Calu3 (cell line): Measurements from ENCODE around the gene TAF1A. TPM values are rescaled to one million over a fixed set of nuclear protein-coding genes. Genes with fewer than 3 reads are reported as not detected.

ENCODE experiments used
- BruUV-seq: library from RNA; stranded (reverse); fragments of 400-500 nt; replicated peaks from 2 replicates; lab custom pipeline; 2021; lab: Mats Ljungman, UMichigan
- CTCF ChIA-PET: fragments of 300-600 bp; sonication (Branson Sonifier 250); formaldehyde crosslinking; loops from one replicate; lab custom pipeline; 2022; ENCODE audit warnings: antibody characterized with exemption; lab: Charles Lee
- DNase-seq: peaks from one replicate; pipeline ENCODE4 v3.0.0; 2022
- H3K27ac Mint-ChIP-seq: one replicate; pipeline ENCODE4 v1.8.0; 2022; ENCODE audit warnings: mixed read lengths; ENCODE audit not compliant: unreplicated experiment
- H3K27me3 Mint-ChIP-seq: one replicate; pipeline ENCODE4 v1.8.0; 2022; ENCODE audit warnings: mixed read lengths; ENCODE audit not compliant: unreplicated experiment
- H3K36me3 Mint-ChIP-seq: one replicate; pipeline ENCODE4 v1.8.0; 2022; ENCODE audit warnings: mild to moderate bottlenecking, moderate library complexity, mixed read lengths; ENCODE audit not compliant: insufficient read depth, unreplicated experiment
- H3K4me1 Mint-ChIP-seq: one replicate; pipeline ENCODE4 v1.8.0; 2022; ENCODE audit warnings: mild to moderate bottlenecking, low read depth, mixed read lengths; ENCODE audit not compliant: unreplicated experiment
- H3K4me3 Mint-ChIP-seq: one replicate; pipeline ENCODE4 v1.8.0; 2022; ENCODE audit warnings: mild to moderate bottlenecking, low read depth, moderate library complexity, mixed read lengths; ENCODE audit not compliant: unreplicated experiment
- H3K9me3 Mint-ChIP-seq: one replicate; pipeline ENCODE4 v1.8.0; 2022; ENCODE audit warnings: low read depth, mixed read lengths; ENCODE audit not compliant: unreplicated experiment
- intact Hi-C: fragments of 100-400 bp; cut with micrococcal nuclease; formaldehyde crosslinking; loops from one replicate; pipeline ENCODE4 v1.10.0; 2022; ENCODE audit not compliant: unreplicated experiment
- total RNA-seq: library from RNA; stranded (reverse); gene quantifications from 2 replicates; pipeline ENCODE4 v1.2.3, GENCODE V29; 2022
- TF ChIP-seq, protein P1 (sequence below): fragments of 200-600 bp; IDR thresholded peaks from one replicate; pipeline ENCODE4 v1.8.0; 2022; ENCODE audit warnings: antibody characterized with exemption; ENCODE audit not compliant: unreplicated experiment

Gene TAF1A
- total RNA-seq, 1 experiment from 2014 or later = 16.4 TPM

DNA sequence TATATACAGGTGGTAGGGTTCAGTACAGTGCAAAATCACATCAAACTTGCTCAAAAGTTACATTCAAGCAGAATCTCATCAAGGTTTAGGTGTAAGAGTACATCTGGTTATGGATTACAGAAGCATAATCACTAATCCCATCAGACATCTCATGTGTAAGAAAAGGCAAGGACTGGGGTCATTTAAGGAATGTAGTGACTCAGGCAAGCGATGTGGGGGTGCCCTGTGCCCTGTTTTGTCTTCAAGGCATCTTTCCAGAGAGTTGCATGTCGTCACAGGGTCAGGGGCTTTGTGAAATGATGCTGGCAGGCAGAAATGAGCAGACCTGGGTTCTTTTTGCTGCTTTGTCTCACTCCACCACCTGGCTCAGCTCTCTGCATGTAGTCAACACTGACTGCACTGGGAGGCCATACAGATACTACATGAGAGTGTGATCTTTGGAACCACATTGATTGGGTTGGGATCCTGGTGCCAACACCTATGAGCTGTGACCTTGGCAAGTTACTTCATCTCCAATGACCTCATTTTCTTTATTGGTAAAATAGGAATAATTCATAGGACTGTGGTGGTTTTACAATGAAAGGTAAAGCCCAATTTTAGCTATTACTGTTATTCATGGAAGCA is 33.6 kb downstream of the TAF1A start:
- Mint-ChIP-seq H3K36me3 (peaks cover 11% of the 10 kb centered on the region), H3K4me1 (no peaks in the 10 kb centered on the region), H3K9me3 (no peaks in the 10 kb centered on the region), H3K27ac (no peak overlapping the region), H3K27me3 (no peaks in the 10 kb centered on the region), H3K4me3 (no peak overlapping the region)
- CTCF ChIA-PET = interaction anchor here (0.6 kb wide), 1 partner anchor 18 kb away, joined by 3 read pairs; no protein-coding TSS in a partner anchor
- intact Hi-C loops = no loop called here
- TF ChIP-seq, protein P1, sequence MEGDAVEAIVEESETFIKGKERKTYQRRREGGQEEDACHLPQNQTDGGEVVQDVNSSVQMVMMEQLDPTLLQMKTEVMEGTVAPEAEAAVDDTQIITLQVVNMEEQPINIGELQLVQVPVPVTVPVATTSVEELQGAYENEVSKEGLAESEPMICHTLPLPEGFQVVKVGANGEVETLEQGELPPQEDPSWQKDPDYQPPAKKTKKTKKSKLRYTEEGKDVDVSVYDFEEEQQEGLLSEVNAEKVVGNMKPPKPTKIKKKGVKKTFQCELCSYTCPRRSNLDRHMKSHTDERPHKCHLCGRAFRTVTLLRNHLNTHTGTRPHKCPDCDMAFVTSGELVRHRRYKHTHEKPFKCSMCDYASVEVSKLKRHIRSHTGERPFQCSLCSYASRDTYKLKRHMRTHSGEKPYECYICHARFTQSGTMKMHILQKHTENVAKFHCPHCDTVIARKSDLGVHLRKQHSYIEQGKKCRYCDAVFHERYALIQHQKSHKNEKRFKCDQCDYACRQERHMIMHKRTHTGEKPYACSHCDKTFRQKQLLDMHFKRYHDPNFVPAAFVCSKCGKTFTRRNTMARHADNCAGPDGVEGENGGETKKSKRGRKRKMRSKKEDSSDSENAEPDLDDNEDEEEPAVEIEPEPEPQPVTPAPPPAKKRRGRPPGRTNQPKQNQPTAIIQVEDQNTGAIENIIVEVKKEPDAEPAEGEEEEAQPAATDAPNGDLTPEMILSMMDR = no peak
- no peak for DNase-seq
- no TSS peak for BruUV-seq

DNA sequence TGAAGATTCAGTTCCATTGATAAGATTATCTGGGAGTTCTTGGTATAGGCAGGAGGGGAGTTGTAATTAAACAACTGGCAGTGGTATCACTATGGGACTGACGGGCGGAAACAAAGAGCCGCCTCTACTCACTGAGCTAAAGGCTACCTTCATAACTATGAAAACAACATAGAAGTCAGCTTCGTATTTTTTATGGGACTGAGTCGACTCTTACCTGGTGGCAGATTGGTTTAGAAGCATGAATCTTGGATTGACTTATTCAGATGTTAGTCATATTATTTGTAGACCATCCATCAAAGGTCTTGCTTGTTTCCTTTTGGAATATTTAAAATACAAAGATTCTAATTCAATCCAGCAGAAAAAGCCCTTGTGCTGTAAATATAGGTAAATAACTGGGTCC is 35.6 kb downstream of the TAF1A start:
- CTCF ChIA-PET = no interaction called here
- TF ChIP-seq, protein P1 = no peak
- H3K9me3 Mint-ChIP-seq = no peaks in the 10 kb centered on the region
- H3K36me3 Mint-ChIP-seq = peaks cover 7% of the 10 kb centered on the region
- intact Hi-C loops = no loop called here
- DNase-seq = no peak
- H3K4me1 Mint-ChIP-seq = no peaks in the 10 kb centered on the region
- BruUV-seq = no TSS peak
- no peak overlapping the region for H3K27ac Mint-ChIP-seq
- H3K27me3 Mint-ChIP-seq = no peaks in the 10 kb centered on the region
- no peak overlapping the region for H3K4me3 Mint-ChIP-seq

DNA sequence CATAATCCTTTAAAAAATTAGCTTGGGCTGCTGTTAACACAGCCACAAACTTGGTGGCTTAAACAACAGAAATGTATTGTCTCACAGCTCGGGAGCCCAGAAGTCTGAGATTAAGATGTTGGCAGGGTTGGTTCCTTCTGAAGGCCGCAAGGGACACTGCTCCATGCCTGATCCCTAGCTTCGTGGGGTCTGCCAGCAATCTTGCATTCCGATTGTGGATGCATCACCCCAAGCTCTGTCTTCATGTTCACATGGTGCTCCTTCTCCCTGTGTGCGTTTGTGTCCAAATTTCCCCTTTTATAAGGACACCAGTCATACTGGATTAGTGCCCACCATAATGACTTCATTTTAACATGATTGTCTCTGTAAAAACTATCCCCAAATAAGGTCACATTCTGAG is 36.9 kb downstream of the TAF1A start:
- Mint-ChIP-seq H3K9me3 (no peaks in the 10 kb centered on the region), H3K27me3 (peaks cover 12% of the 10 kb centered on the region), H3K27ac (no peak overlapping the region), H3K4me1 (peaks cover 6% of the 10 kb centered on the region), H3K36me3 (peaks cover 7% of the 10 kb centered on the region), H3K4me3 (no peak overlapping the region)
- DNase-seq = no peak
- TF ChIP-seq, protein P1 = no peak
- CTCF ChIA-PET = interaction anchor here (0.6 kb wide), 1 partner anchor 246 kb away, joined by 3 read pairs; no protein-coding TSS in a partner anchor
- intact Hi-C loops = no loop called here
- BruUV-seq = no TSS peak

DNA sequence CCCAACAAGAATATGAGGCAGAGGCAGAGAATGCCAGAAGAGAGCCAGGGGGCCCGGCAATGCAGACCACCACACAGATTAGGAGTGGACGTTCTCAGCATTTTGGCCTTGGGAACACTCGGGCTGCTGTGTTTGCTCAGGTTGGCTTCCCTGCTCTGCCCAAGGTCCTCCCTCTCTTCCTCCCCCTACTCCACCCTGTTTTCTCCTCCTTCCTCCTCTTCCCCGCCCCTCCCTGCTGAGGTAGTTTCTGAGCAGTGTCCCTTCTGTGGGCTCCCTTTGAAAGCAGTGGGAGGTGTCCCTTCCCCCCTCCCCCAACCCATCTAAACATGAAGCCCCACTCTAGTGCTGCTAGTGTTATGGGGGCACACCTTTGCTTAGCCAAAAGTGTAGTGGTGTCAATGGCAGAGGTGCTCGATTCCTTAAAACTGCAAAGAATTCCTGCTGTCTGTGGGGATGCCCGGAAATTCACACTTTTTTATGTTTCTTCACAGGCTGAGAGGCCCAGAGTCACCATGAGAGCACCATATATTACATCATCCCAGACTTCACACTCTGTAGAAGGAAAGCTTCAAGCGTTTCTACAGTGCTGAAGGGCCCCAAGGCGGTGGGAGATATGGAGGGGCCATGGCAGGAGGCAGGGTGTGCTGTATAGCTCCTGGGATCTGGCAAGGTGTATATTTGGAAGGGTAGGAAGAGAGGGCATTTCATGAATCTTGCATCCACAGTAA is 41.6 kb downstream of the TAF1A start, which contains the start of gene HHIPL2:
TSS of gene HHIPL2 (minus strand) at position 161 of the 728 bp plus-strand sequence. CDS start at position 101, 60 bp downstream.
- Mint-ChIP-seq H3K27ac (peak within 1 kb of the TSS; percentile 19), H3K4me1 (peaks cover 18% of the 10 kb centered on the region), H3K27me3 (peaks cover 41% of the 10 kb centered on the region), H3K9me3 (no peaks in the 10 kb centered on the region), H3K4me3 (no peak within 1 kb of the TSS), H3K36me3 (no peaks in the 10 kb centered on the region)
- intact Hi-C loops = no loop called here
- BruUV-seq = no TSS peak
- CTCF ChIA-PET = interaction anchor here (0.7 kb wide), 1 partner anchor 141 kb away, joined by 3 read pairs; no protein-coding TSS in a partner anchor
- TF ChIP-seq, protein P1 = no peak
- no peak for DNase-seq
